AG04450 (cell line): ENCODE results near the gene KLRK1. TPM values are rescaled to one million over a fixed set of nuclear protein-coding genes. Genes with fewer than 3 reads are reported as not detected.
"Not testable (repeated sequence)": the region's sequence is repeated elsewhere in the genome, so short reads cannot be mapped to it uniquely, and the experiment has no call there.

Experiments used
- CTCF ChIA-PET: fragments of 300-600, 350-600 bp; formaldehyde crosslinking; extraction: SDS; loops from one replicate; lab custom pipeline; 2022; ENCODE audit warnings: antibody characterized with exemption, inconsistent platforms; lab: Charles Lee
- POLR2A ChIA-PET: fragments of 350-600 bp; formaldehyde crosslinking; extraction: SDS; loops from one replicate; lab custom pipeline; 2021; ENCODE audit warnings: antibody characterized with exemption, inconsistent platforms; lab: Yijun Ruan, JAX
- DNase-seq: peaks from one replicate; pipeline ENCODE4 v3.0.0-alpha.2; 2011; ENCODE audit warnings: low read depth, low spot score
- H3K27ac ChIP-seq: one replicate; pipeline ENCODE4 v1.5.1; 2012; ENCODE audit warnings: low read depth, low read length, control low read depth
- H3K27me3 ChIP-seq: one replicate; pipeline ENCODE4 v1.6.0; 2012; ENCODE audit warnings: low read length; ENCODE audit not compliant: control insufficient read depth, insufficient read depth
- H3K4me3 ChIP-seq: 2 replicates; pipeline ENCODE4 v1.5.1; 2011; ENCODE audit warnings: mild to moderate bottlenecking, low read depth, low read length, control low read depth
- H3K9me3 ChIP-seq: 2 replicates; pipeline ENCODE4 v1.5.1; 2012; ENCODE audit warnings: low read length; ENCODE audit not compliant: control insufficient read depth, insufficient read depth
- polyA plus RNA-seq: library from polyadenylated mRNA; depleted of rRNA; stranded (reverse); fragments of >200 nt; gene quantifications from 2 replicates; pipeline ENCODE4 v1.2.3, GENCODE V29; 2011
- TF ChIP-seq, protein P1 (sequence below): IDR thresholded peaks from 2 replicates; pipeline ENCODE4 v1.5.1; 2011; ENCODE audit warnings: low read depth, low read length, control low read depth, inconsistent platforms

The KLRK1 gene
- polyA plus RNA-seq, 1 experiment, result not detected

- no peak overlapping the region for H3K27ac ChIP-seq
- no peaks in the 10 kb centered on the region for H3K9me3 ChIP-seq
- H3K27me3 ChIP-seq, result no peaks in the 10 kb centered on the region
- POLR2A ChIA-PET, result no interaction called here
- no peak overlapping the region for H3K4me3 ChIP-seq
- TF ChIP-seq, protein P1, sequence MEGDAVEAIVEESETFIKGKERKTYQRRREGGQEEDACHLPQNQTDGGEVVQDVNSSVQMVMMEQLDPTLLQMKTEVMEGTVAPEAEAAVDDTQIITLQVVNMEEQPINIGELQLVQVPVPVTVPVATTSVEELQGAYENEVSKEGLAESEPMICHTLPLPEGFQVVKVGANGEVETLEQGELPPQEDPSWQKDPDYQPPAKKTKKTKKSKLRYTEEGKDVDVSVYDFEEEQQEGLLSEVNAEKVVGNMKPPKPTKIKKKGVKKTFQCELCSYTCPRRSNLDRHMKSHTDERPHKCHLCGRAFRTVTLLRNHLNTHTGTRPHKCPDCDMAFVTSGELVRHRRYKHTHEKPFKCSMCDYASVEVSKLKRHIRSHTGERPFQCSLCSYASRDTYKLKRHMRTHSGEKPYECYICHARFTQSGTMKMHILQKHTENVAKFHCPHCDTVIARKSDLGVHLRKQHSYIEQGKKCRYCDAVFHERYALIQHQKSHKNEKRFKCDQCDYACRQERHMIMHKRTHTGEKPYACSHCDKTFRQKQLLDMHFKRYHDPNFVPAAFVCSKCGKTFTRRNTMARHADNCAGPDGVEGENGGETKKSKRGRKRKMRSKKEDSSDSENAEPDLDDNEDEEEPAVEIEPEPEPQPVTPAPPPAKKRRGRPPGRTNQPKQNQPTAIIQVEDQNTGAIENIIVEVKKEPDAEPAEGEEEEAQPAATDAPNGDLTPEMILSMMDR, result no peak
- CTCF ChIA-PET, result interaction anchor here (1.0 kb wide), 1 partner anchor 408 kb away, joined by 4 read pairs; no protein-coding TSS in a partner anchor
- no peak for DNase-seq
These were observed 47.8 kb downstream of the KLRK1 start for GRCh38 chr12:10341892-10342509.

DNA sequence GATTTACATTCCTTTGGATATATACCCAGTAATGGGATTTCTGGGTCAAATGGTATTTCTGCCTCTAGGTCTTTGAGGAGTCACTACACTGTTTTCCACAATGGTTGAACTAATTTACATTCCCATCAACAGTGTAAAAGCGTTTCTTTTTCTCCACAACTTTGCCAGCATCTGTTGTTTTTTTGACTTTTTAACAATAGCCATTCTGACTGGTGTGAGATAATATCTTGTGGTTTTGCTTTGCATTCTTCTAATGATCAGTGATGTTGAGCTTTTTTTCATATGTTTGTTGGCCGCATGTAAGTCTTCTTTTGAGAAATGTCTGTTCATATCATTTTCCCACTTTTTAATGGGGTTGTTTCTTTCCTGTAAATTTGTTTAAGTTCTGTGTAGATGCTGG, 48.9 kb downstream of the KLRK1 start:
- CTCF ChIA-PET, H3K27ac ChIP-seq, POLR2A ChIA-PET, H3K9me3 ChIP-seq, H3K27me3 ChIP-seq, DNase-seq, H3K4me3 ChIP-seq: not testable (repeated sequence)

DNA sequence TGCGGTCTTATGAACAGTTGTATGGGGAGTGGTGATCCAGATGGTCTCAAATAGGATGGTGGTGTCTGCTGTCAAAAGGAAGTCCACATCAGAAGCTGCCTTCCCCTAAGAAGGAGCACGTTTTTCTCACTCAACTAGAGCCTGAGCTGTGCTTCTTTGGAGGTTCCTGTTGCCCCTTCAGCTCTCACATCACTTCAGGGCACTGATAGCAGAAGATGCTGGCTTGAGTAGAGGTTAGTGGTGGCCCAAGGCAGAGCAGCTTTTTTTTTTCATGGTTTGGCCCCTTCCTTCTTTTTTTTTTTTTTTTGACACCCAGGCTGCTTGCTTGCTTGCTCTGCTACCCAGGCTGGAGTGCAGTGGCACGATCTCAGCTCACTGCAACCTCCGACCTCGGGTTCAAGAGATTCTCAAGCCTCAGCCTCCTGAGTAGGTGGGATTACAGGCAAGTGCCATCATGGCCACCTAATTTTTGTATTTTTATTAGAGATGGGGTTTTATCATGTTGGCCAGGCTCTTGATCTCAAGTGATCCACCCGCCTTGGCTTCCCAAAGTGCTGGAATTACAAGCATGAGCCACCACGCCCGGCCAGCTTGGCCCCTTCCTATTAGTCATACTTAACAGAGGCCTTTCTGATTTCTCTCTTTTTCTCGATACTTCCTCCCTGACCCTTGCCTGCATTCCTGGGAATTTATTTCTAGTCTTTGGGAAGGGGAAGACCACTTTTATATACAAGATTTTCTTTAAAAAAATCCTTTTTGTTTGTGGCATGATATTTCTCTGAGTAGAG, 50.6 kb downstream of the KLRK1 start:
- Histone ChIP-seq H3K27me3 (no peaks in the 10 kb centered on the region), H3K27ac (no peak overlapping the region), H3K9me3 (no peaks in the 10 kb centered on the region), H3K4me3 (no peak overlapping the region)
- TF ChIP-seq, protein P1, result no peak
- ChIA-PET POLR2A (no interaction called here), CTCF (no interaction called here)
- no peak for DNase-seq

GRCh38 chr12:10338470-10338869, 51.4 kb downstream of the KLRK1 start:
- CTCF ChIA-PET, DNase-seq, H3K4me3 ChIP-seq, H3K27me3 ChIP-seq, POLR2A ChIA-PET, H3K27ac ChIP-seq, H3K9me3 ChIP-seq: not testable (repeated sequence)

- DNase-seq, POLR2A ChIA-PET: not testable (repeated sequence)
These were observed 53.6 kb downstream of the KLRK1 start for GRCh38 chr12:10336196-10336595.

GRCh38 chr12:10331642-10332239, 58.1 kb downstream of the KLRK1 start:
- Histone ChIP-seq H3K4me3 (no peak overlapping the region), H3K27ac (no peak overlapping the region), H3K27me3 (no peaks in the 10 kb centered on the region), H3K9me3 (no peaks in the 10 kb centered on the region)
- peak; percentile 16 for DNase-seq
- CTCF ChIA-PET, result interaction anchor here (0.6 to 3.6 kb wide), 7 partner anchors 9 to 583 kb away, joined by 3 to 55 read pairs (median 4); no protein-coding TSS in a partner anchor
- TF ChIP-seq, protein P1, result peak; percentile 89
- POLR2A ChIA-PET, result no interaction called here

More at GRCh38 chr12:10336196-10336595, 53.6 kb downstream of the KLRK1 start:
- H3K27ac ChIP-seq, H3K27me3 ChIP-seq, H3K4me3 ChIP-seq, CTCF ChIA-PET, H3K9me3 ChIP-seq: not testable (repeated sequence)

- DNase-seq, H3K27me3 ChIP-seq, POLR2A ChIA-PET, H3K4me3 ChIP-seq, H3K27ac ChIP-seq, H3K9me3 ChIP-seq: not testable (repeated sequence)
- CTCF ChIA-PET, result interaction anchor here (1.0 to 1.3 kb wide), 3 partner anchors 93 to 235 kb away, joined by 3 read pairs; no protein-coding TSS in a partner anchor
These were observed 61.1 kb downstream of the KLRK1 start for GRCh38 chr12:10328691-10329090.
